Lung (tissue), 12 donors: Measurements from ENCODE around the gene KIF1A. TPM values are rescaled to one million over a fixed set of nuclear protein-coding genes. Genes with fewer than 3 reads are reported as not detected.

Source experiments
- ATAC-seq: fragments of 200-7000 bp; cut with Tn5 transposase; one replicate; pipeline ENCODE4 v1.9.1; 2020; ENCODE audit warnings: moderate number of reproducible peaks; ENCODE audit not compliant: insufficient read depth, low FRiP score
- DNase-seq, 3 donors: peaks; one replicate each; pipeline ENCODE4 v3.0.0-alpha.2; 2013 to 2017
- H3K27ac ChIP-seq, 2 donors: one replicate each; pipeline ENCODE4 v1.5.1; 2013; ENCODE audit warnings: mild to moderate bottlenecking in 2 of 2, moderate library complexity in 2 of 2, control low read depth in 1 of 2, inconsistent platforms in 1 of 2, low read depth in 1 of 2, low read length in 1 of 2
- H3K27me3 ChIP-seq, 3 donors: one replicate each; pipeline ENCODE4 v1.5.1; 2013; ENCODE audit warnings: low read length in 2 of 3; ENCODE audit not compliant: control insufficient read depth in 3 of 3, insufficient read depth in 3 of 3
- H3K36me3 ChIP-seq, 4 donors: one replicate each; pipeline ENCODE4 v1.5.1; 2013; ENCODE audit warnings: low read length in 4 of 4, mild to moderate bottlenecking in 1 of 4, moderate library complexity in 1 of 4; ENCODE audit not compliant: control insufficient read depth in 4 of 4, insufficient read depth in 4 of 4
- H3K4me1 ChIP-seq, 5 donors: one replicate each; pipeline ENCODE4 v1.5.1; 2013; ENCODE audit warnings: low read length in 5 of 5, mild to moderate bottlenecking in 2 of 5, moderate library complexity in 1 of 5; ENCODE audit not compliant: control insufficient read depth in 5 of 5, insufficient read depth in 5 of 5
- H3K4me3 ChIP-seq: one replicate; pipeline ENCODE4 v1.5.1; 2013; ENCODE audit warnings: mild to moderate bottlenecking, control low read depth, moderate library complexity
- H3K9ac ChIP-seq, 2 donors: one replicate each; pipeline ENCODE4 v1.5.1; 2013; ENCODE audit warnings: low read length in 2 of 2, control low read depth in 1 of 2; ENCODE audit not compliant: insufficient read depth in 1 of 2
- H3K9me3 ChIP-seq, 4 donors: one replicate each; pipeline ENCODE4 v1.5.1; 2013; ENCODE audit warnings: low read length in 3 of 4, mild to moderate bottlenecking in 1 of 4, moderate library complexity in 1 of 4; ENCODE audit not compliant: control insufficient read depth in 4 of 4, insufficient read depth in 3 of 4
- CTCF ChIP-seq: IDR thresholded peaks from 2 replicates; pipeline ENCODE4 v1.5.1; 2012; ENCODE audit warnings: mild to moderate bottlenecking; ENCODE audit errors: control extremely low read depth, extremely low read depth
- WGBS, 2 donors: extraction: QIAGEN DNeasy Blood & Tissue Kit; methylation state at CpG; one replicate each; pipeline ENCODE4 v1.1.7; 2013; 5-methylcytosine and 5-hydroxymethylcytosine counted together
- polyA plus RNA-seq, 2 donors: library from polyadenylated mRNA; stranded (reverse); fragments of 200-250 nt; gene quantifications; one replicate each; pipeline ENCODE4 v1.2.1, GENCODE V29; 2013
- total RNA-seq, 2 donors: library from RNA; depleted of rRNA in 1 of 2; stranded (reverse); fragments of >200 nt in 1 of 2; gene quantifications; one replicate each; pipeline ENCODE4 v1.2.1, GENCODE V29; 2014 to 2021
- donor health status: control.
- donor health status: control.
- donor health status: Bipolar disorder and iron deficiency.
- donor health status: healthy.
- donor health status: DM: yes; HTN: yes; CAD: no.

Gene KIF1A
- total and polyA plus RNA-seq, 4 donors = 0.14 to 2.3 (median 0.46) TPM

GRCh38 chr2:240720686-240721595 is 99.1 kb downstream of the KIF1A start:
- ATAC-seq = no peak
- Histone ChIP-seq H3K9ac (no peak overlapping the region), H3K4me3 (no peak overlapping the region), H3K27ac (no peak overlapping the region), H3K27me3 (no peaks in the 10 kb centered on the region), H3K9me3 (no peaks in the 10 kb centered on the region), H3K36me3 (no peaks in the 10 kb centered on the region), H3K4me1 (no peaks in the 10 kb centered on the region)
- TF ChIP-seq CTCF = no peak
- 86 to 92% methylated on average over 25 of the region's 25 CpGs for WGBS, 2 donors
- DNase-seq = no peak

DNA sequence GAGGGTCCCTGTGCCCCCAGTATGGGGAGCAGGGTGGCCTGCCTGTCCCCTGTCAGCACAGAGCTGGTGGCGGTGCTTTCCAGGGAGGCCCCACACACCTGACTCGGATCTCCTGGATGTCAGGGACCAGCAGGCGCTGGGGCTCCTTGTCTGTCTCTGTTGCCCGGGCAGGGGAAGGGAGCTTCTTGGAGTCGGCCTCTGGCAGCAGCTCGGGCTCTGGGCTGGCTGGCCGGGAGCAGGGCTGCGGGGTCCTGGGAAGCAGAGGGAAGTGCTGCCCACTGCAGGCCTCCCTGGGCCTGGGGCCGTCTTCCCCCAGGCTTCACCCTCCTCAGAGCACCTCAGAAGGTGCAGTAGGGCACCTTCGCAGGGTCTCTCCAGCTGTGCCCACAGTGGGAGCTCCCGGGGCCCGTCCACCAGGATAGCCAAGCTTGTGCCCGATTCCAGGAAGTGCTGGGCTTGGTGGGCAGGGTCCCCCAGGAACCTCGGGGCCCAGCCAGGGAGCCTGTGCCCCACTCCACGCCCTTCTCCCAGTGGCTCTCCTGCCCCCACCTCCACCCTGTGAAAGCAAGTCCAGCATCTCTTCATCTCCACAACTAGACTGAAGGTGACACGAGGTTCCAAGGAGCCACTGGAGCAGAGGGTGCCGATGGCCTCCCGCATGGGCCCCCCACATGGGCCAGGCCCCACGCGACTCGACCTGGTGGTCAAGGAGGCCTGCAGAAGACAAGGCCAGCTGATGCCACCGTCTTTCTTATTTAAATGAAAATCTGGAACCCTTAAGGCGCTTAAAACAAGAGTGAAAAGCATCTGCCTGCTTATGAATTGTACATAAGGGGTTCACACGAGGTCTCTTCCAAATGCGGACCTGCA is 100.1 kb downstream of the KIF1A start:
- Histone ChIP-seq H3K4me1 (no peaks in the 10 kb centered on the region), H3K27me3 (no peaks in the 10 kb centered on the region), H3K9me3 (no peaks in the 10 kb centered on the region), H3K27ac (no peak overlapping the region), H3K9ac (no peak overlapping the region), H3K36me3 (no peaks in the 10 kb centered on the region), H3K4me3 (no peak overlapping the region)
- DNase-seq (no peak), ATAC-seq (no peak)
- TF ChIP-seq CTCF = no peak
- WGBS, 2 donors = 83 to 94% methylated on average over 25 of the region's 25 CpGs

DNA sequence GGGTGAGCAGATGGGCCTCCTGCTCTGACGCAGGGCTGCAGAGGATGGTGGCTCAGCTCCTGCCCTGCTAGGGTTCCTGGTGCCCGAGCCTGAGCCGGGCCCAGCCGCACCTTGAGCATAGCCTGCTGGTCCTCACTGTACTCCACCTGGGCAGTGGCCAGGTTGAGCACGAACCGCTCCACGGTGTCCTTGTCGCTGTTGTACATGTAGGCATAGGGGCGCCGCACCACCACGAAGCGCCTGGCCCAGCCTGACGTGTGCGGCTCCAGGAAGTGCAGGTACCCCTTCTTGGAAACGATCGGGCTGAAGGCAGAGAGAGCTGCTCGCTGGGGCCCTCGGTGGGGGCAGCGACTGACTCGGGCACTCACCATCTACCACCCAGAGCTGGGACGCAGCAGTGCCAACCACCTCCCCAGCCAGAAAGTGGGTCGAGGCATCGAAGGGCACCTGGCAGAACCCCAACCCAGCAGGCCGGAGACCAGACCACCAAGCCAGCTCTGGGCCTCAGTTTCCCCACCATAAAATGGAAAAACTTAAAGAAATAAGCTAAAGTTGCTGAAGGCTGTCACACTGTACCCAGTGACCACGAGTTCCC is 101.0 kb downstream of the KIF1A start:
- H3K27ac ChIP-seq = no peak overlapping the region
- no peaks in the 10 kb centered on the region for H3K4me1 ChIP-seq
- no peak for ATAC-seq
- no peaks in the 10 kb centered on the region for H3K9me3 ChIP-seq
- H3K36me3 ChIP-seq = no peaks in the 10 kb centered on the region
- H3K9ac ChIP-seq = no peak overlapping the region
- no peak for TF ChIP-seq CTCF
- no peak overlapping the region for H3K4me3 ChIP-seq
- WGBS, 2 donors = 87 to 89% methylated on average over 25 of the region's 25 CpGs
- DNase-seq = no peak
- H3K27me3 ChIP-seq = no peaks in the 10 kb centered on the region
